ENCODE results near the gene MINDY2. TPM values are rescaled to one million over a fixed set of nuclear protein-coding genes. Genes with fewer than 3 reads are reported as not detected.
A peak's percentile ranks its signal among the peaks of the same experiment; 100 is the strongest.
"Not testable (repeated sequence)": the region's sequence is repeated elsewhere in the genome, so short reads cannot be mapped to it uniquely, and the experiment has no call there.

MINDY2 gene
- total and polyA plus RNA-seq, 7 experiments from 2014 or later: 8.9 to 16.6 (median 11.4) TPM

DNA sequence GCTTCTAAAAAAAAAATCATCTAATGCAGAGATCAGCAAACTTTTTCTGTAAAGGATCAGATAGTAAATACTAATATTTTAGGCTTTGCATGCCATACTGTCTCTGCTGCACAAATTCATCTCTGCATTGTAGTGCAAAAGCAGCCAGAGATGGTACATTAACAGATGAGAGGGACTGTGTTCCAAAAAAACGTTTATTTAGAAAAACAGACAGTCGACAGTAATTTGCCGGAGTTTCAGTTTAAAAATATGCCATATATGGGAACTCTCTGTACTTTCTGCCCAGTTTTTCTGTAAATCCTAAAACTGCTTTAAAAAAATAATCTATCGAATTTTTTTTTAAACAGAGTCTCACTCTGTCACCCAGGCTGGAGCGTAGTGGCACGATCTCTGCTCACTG is 14.3 kb downstream of the MINDY2 start:
- intact Hi-C loops (cut with micrococcal nuclease): no loop called here
- Histone ChIP-seq H3K9me3 (ENCODE audit: control insufficient read depth in 2 of 3, low read length in 3 of 3) (no peaks in the 10 kb centered on the region), H3K27me3 (ENCODE audit: control insufficient read depth in 2 of 2, insufficient read depth in 2 of 2, low read length in 2 of 2) (no peaks in the 10 kb centered on the region), H3K4me1 (ENCODE audit: control insufficient read depth in 2 of 2, insufficient read depth in 2 of 2, low read length in 2 of 2) (no peaks in the 10 kb centered on the region), H3K27ac (ENCODE audit: low read depth, low read length) (no peak overlapping the region), H3K36me3 (ENCODE audit: control insufficient read depth in 2 of 3, insufficient read depth in 3 of 3, low read length in 3 of 3) (no peaks in the 10 kb centered on the region), H3K4me3 (ENCODE audit: low read length) (no peak overlapping the region)
- no peak overlapping the region for H3K4me3 Mint-ChIP-seq
- peaks cover 3 to 11% (median 7%) of the 10 kb centered on the region in 7 donors for H3K4me1 Mint-ChIP-seq
- no peak overlapping the region for H3K27ac Mint-ChIP-seq
- POLR2A ChIA-PET: no interaction called here
- no peaks in the 10 kb centered on the region for H3K27me3 Mint-ChIP-seq
- peaks cover 0 to 27% (median 14%) of the 10 kb centered on the region in 5 donors for H3K36me3 Mint-ChIP-seq
- H3K9me3 Mint-ChIP-seq: no peaks in the 10 kb centered on the region
- CTCF ChIA-PET: no interaction called here
- DNase-seq (no peak), ATAC-seq (no peak)

- Mint-ChIP-seq H3K27ac (no peak overlapping the region), H3K27me3 (no peaks in the 10 kb centered on the region), H3K4me3 (no peak overlapping the region), H3K36me3 (peaks cover 0 to 39% (median 30%) of the 10 kb centered on the region in 5 donors), H3K9me3 (no peaks in the 10 kb centered on the region), H3K4me1 (peaks cover 0 to 7% (median 5%) of the 10 kb centered on the region in 7 donors)
- DNase-seq (no peak), ATAC-seq (no peak)
- H3K27ac ChIP-seq (ENCODE audit: low read depth, low read length): no peak overlapping the region
- POLR2A ChIA-PET: interaction anchor here (0.5 to 0.8 kb wide), 2 partner anchors 38 to 59 kb away, joined by 3 read pairs; no protein-coding TSS in a partner anchor
- CTCF ChIA-PET: no interaction called here
- H3K4me3 ChIP-seq (ENCODE audit: low read length): no peak overlapping the region
- no peaks in the 10 kb centered on the region for H3K4me1 ChIP-seq (ENCODE audit: control insufficient read depth in 2 of 2, insufficient read depth in 2 of 2, low read length in 2 of 2)
- no peaks in the 10 kb centered on the region for H3K9me3 ChIP-seq (ENCODE audit: control insufficient read depth in 2 of 3, low read length in 3 of 3)
- H3K27me3 ChIP-seq (ENCODE audit: control insufficient read depth in 2 of 2, insufficient read depth in 2 of 2, low read length in 2 of 2): no peaks in the 10 kb centered on the region
- H3K36me3 ChIP-seq (ENCODE audit: control insufficient read depth in 2 of 3, insufficient read depth in 3 of 3, low read length in 3 of 3): no peaks in the 10 kb centered on the region
- intact Hi-C loops (cut with micrococcal nuclease): no loop called here
Observed at GRCh38 chr15:58788056-58788710, 17.1 kb downstream of the MINDY2 start.

GRCh38 chr15:58793862-58794261 is 22.8 kb downstream of the MINDY2 start:
- POLR2A ChIA-PET: no interaction called here
- intact Hi-C loops (cut with micrococcal nuclease): no loop called here
- H3K36me3 Mint-ChIP-seq: peaks cover 0 to 37% (median 33%) of the 10 kb centered on the region in 5 donors
- peaks cover 21 to 27% (median 23%) of the 10 kb centered on the region in 7 donors for H3K4me1 Mint-ChIP-seq
- H3K27me3 Mint-ChIP-seq: no peaks in the 10 kb centered on the region
- ATAC-seq (no peak), DNase-seq (no peak)
- no peak overlapping the region for H3K4me3 Mint-ChIP-seq
- Histone ChIP-seq H3K36me3 (ENCODE audit: control insufficient read depth in 2 of 3, insufficient read depth in 3 of 3, low read length in 3 of 3) (no peaks in the 10 kb centered on the region), H3K9me3 (ENCODE audit: control insufficient read depth in 2 of 3, low read length in 3 of 3) (no peaks in the 10 kb centered on the region), H3K4me3 (ENCODE audit: low read length) (no peak overlapping the region), H3K27ac (ENCODE audit: low read depth, low read length) (no peak overlapping the region), H3K4me1 (ENCODE audit: control insufficient read depth in 2 of 2, insufficient read depth in 2 of 2, low read length in 2 of 2) (no peaks in the 10 kb centered on the region), H3K27me3 (ENCODE audit: control insufficient read depth in 2 of 2, insufficient read depth in 2 of 2, low read length in 2 of 2) (no peaks in the 10 kb centered on the region)
- peaks cover 0 to 6% (median 0%) of the 10 kb centered on the region in 11 donors for H3K9me3 Mint-ChIP-seq
- peak overlapping the region in 2 of 9 donors; percentile 14 to 42 for H3K27ac Mint-ChIP-seq
- CTCF ChIA-PET: interaction anchor here (0.9 kb wide), 1 partner anchor 15 kb away, joined by 5 read pairs; no protein-coding TSS in a partner anchor

- intact Hi-C loops (cut with micrococcal nuclease): no loop called here
- CTCF ChIA-PET: no interaction called here
- peaks cover 0 to 29% (median 26%) of the 10 kb centered on the region in 5 donors for H3K36me3 Mint-ChIP-seq
- DNase-seq (no peak), ATAC-seq (no peak)
- no peak overlapping the region for H3K4me3 Mint-ChIP-seq
- Histone ChIP-seq H3K4me3 (ENCODE audit: low read length) (no peak overlapping the region), H3K4me1 (ENCODE audit: control insufficient read depth in 2 of 2, insufficient read depth in 2 of 2, low read length in 2 of 2) (no peaks in the 10 kb centered on the region), H3K9me3 (ENCODE audit: control insufficient read depth in 2 of 3, low read length in 3 of 3) (no peaks in the 10 kb centered on the region), H3K36me3 (ENCODE audit: control insufficient read depth in 2 of 3, insufficient read depth in 3 of 3, low read length in 3 of 3) (no peaks in the 10 kb centered on the region), H3K27ac (ENCODE audit: low read depth, low read length) (no peak overlapping the region), H3K27me3 (ENCODE audit: control insufficient read depth in 2 of 2, insufficient read depth in 2 of 2, low read length in 2 of 2) (no peaks in the 10 kb centered on the region)
- H3K4me1 Mint-ChIP-seq: peaks cover 27 to 41% (median 30%) of the 10 kb centered on the region in 7 donors
- POLR2A ChIA-PET: no interaction called here
- H3K9me3 Mint-ChIP-seq: peaks cover 0 to 6% (median 0%) of the 10 kb centered on the region in 11 donors
- peak overlapping the region in 3 of 9 donors; percentile 1 to 61 (median 31) for H3K27ac Mint-ChIP-seq
- no peaks in the 10 kb centered on the region for H3K27me3 Mint-ChIP-seq
Observed at GRCh38 chr15:58795825-58796224, 24.7 kb downstream of the MINDY2 start.

DNA sequence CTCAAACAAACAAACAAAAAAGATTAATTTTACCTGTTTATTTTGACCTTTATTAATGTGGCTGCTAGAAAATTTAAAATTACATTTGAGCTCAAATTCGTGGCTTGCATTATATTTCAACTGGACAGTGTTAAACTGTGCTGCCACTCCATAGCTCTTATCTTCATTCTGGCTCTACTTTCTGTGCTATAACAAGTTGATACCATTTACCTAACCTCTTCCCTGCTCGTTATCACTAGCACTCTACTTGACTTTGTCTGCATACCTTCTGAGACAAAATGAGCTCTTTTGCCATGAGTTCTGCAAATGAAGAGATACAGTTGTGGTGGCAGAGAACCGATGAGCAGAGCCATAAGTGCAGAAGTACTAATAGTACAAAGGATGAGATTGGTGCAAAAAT is 26.4 kb downstream of the MINDY2 start:
- ATAC-seq: no peak
- POLR2A ChIA-PET: no interaction called here

DNA sequence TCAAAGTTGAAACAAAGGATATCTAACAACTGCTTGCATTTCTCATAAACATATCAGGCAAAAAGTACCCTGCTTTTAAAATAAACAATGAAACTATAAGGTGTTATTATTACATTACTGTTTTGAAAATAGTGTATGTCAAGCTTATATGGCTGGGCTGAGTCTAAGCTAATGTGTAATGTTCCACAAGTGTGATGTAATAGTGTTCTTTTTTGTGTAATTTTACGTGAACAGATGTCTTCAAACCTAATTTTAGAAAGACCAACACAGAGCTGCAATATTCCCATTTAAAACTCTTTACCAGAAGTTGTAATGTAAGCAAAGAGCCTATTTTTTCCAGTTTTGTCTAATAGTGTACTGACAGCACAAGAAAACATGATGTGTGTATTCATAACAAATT is 34.0 kb downstream of the MINDY2 start:
- DNase-seq (no peak), ATAC-seq (no peak)
- H3K4me1 ChIP-seq (ENCODE audit: control insufficient read depth in 2 of 2, insufficient read depth in 2 of 2, low read length in 2 of 2): no peaks in the 10 kb centered on the region
- Mint-ChIP-seq H3K27me3 (no peaks in the 10 kb centered on the region), H3K27ac (peak overlapping the region in 1 of 9 donors; percentile 51), H3K9me3 (no peaks in the 10 kb centered on the region), H3K4me3 (no peak overlapping the region), H3K36me3 (peaks cover 0 to 32% (median 7%) of the 10 kb centered on the region in 5 donors), H3K4me1 (peaks cover 5 to 13% (median 7%) of the 10 kb centered on the region in 7 donors)
- H3K4me3 ChIP-seq (ENCODE audit: low read length): no peak overlapping the region
- H3K36me3 ChIP-seq (ENCODE audit: control insufficient read depth in 2 of 3, insufficient read depth in 3 of 3, low read length in 3 of 3): peaks cover 0 to 5% (median 0%) of the 10 kb centered on the region in 3 experiments
- ChIA-PET POLR2A (no interaction called here), CTCF (no interaction called here)
- H3K9me3 ChIP-seq (ENCODE audit: control insufficient read depth in 2 of 3, low read length in 3 of 3): no peaks in the 10 kb centered on the region
- intact Hi-C loops (cut with micrococcal nuclease): no loop called here
- no peak overlapping the region for H3K27ac ChIP-seq (ENCODE audit: low read depth, low read length)
- no peaks in the 10 kb centered on the region for H3K27me3 ChIP-seq (ENCODE audit: control insufficient read depth in 2 of 2, insufficient read depth in 2 of 2, low read length in 2 of 2)

More for the DNA sequence above, 26.4 kb downstream of the MINDY2 start:
- Mint-ChIP-seq H3K4me3 (no peak overlapping the region), H3K27ac (no peak overlapping the region), H3K36me3 (peaks cover 0 to 24% (median 19%) of the 10 kb centered on the region in 5 donors), H3K9me3 (peaks cover 0 to 6% (median 0%) of the 10 kb centered on the region in 11 donors), H3K27me3 (no peaks in the 10 kb centered on the region), H3K4me1 (peaks cover 27 to 41% (median 30%) of the 10 kb centered on the region in 7 donors)
- Histone ChIP-seq H3K4me3 (ENCODE audit: low read length) (no peak overlapping the region), H3K9me3 (ENCODE audit: control insufficient read depth in 2 of 3, low read length in 3 of 3) (no peaks in the 10 kb centered on the region), H3K36me3 (ENCODE audit: control insufficient read depth in 2 of 3, insufficient read depth in 3 of 3, low read length in 3 of 3) (no peaks in the 10 kb centered on the region), H3K27me3 (ENCODE audit: control insufficient read depth in 2 of 2, insufficient read depth in 2 of 2, low read length in 2 of 2) (no peaks in the 10 kb centered on the region), H3K4me1 (ENCODE audit: control insufficient read depth in 2 of 2, insufficient read depth in 2 of 2, low read length in 2 of 2) (no peaks in the 10 kb centered on the region), H3K27ac (ENCODE audit: low read depth, low read length) (no peak overlapping the region)
- no peak for DNase-seq
- intact Hi-C loops (cut with micrococcal nuclease): no loop called here
- CTCF ChIA-PET: interaction anchor here (0.6 kb wide), 1 partner anchor 102 kb away, joined by 3 read pairs; no protein-coding TSS in a partner anchor

DNA sequence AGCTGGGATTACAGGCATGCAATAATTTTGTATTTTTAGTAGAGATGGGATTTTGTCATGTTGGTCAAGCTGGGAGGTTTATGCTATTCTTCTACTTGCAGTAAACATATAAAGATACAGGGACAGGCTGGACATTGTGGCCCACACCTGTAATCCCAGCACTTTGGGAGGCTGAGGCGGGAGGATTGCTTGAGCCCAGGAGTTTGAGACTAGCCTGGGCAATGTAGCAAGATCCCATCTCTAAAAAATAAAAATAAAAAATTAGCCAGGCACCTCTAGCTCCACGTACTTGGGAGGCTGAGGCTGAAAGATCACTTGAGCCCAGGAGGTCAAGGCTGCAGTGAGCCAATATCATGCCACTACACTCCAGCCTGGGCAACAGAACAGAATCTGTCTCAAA is 52.2 kb downstream of the MINDY2 start:
- H3K9me3 ChIP-seq (ENCODE audit: control insufficient read depth in 2 of 3, low read length in 3 of 3); H3K4me1 Mint-ChIP-seq; H3K27ac Mint-ChIP-seq; H3K36me3 ChIP-seq (ENCODE audit: control insufficient read depth in 2 of 3, insufficient read depth in 3 of 3, low read length in 3 of 3); CTCF ChIA-PET; POLR2A ChIA-PET; H3K27me3 ChIP-seq (ENCODE audit: control insufficient read depth in 2 of 2, insufficient read depth in 2 of 2, low read length in 2 of 2); intact Hi-C loops (cut with micrococcal nuclease); H3K9me3 Mint-ChIP-seq; ATAC-seq; H3K27ac ChIP-seq (ENCODE audit: low read depth, low read length); H3K27me3 Mint-ChIP-seq; H3K4me1 ChIP-seq (ENCODE audit: control insufficient read depth in 2 of 2, insufficient read depth in 2 of 2, low read length in 2 of 2); DNase-seq; H3K4me3 ChIP-seq (ENCODE audit: low read length); H3K4me3 Mint-ChIP-seq: not testable (repeated sequence)
- H3K36me3 Mint-ChIP-seq: peaks cover 6 to 25% (median 22%) of the 10 kb centered on the region in 5 donors

Measured in naive thymus-derived CD4-positive, alpha-beta T cell (primary cell).